ENCODE measurements around the gene BNIP3.

BNIP3 gene

DNA sequence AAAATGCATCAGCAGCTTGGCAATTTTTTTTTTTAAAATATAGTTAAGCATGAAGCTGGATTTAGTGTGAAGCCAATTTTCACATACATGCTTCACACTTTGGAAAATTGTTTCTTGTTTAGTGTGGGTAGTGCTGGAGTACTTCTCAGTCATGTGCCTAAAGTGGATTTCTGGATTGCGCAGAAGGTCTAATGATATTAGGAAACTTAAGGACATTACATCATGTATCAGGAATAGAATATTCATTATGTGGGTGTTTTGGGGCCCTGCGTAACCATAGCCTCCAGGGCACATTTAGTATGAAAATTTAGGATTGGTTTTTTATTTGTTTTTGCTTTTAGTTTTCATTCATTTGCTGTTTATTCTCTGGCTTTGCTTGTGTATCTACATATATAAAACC lies 28.8 kb upstream of the BNIP3 start:
- TF ChIP-seq, protein P1, sequence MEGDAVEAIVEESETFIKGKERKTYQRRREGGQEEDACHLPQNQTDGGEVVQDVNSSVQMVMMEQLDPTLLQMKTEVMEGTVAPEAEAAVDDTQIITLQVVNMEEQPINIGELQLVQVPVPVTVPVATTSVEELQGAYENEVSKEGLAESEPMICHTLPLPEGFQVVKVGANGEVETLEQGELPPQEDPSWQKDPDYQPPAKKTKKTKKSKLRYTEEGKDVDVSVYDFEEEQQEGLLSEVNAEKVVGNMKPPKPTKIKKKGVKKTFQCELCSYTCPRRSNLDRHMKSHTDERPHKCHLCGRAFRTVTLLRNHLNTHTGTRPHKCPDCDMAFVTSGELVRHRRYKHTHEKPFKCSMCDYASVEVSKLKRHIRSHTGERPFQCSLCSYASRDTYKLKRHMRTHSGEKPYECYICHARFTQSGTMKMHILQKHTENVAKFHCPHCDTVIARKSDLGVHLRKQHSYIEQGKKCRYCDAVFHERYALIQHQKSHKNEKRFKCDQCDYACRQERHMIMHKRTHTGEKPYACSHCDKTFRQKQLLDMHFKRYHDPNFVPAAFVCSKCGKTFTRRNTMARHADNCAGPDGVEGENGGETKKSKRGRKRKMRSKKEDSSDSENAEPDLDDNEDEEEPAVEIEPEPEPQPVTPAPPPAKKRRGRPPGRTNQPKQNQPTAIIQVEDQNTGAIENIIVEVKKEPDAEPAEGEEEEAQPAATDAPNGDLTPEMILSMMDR (IDR thresholded peaks at IDR 0.05) = no peak
- no peak for TF ChIP-seq ZFX (IDR thresholded peaks at IDR 0.05; ENCODE audit: borderline replicate concordance)
- no peak overlapping the region for H3K27ac ChIP-seq

DNA sequence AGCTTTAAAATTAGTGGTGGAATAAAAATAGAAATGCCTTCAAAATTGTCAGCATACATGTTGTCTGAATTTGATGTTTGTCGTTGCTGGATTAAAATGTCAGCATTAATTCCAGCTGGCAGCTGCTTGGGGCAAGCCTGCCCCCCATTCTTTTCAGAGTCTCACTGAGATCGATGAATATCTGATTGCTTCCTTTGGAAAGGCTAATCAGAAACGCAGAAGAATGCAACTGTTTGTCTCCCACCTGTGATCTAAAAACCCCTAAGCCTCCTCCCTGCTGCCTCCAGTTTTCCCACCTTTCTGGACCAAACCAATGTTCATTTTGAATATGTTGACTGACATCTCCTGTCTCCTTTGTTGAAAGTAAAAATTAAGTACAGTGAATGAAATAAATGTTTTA lies 27.9 kb upstream of the BNIP3 start:
- TF ChIP-seq, protein P1 (IDR thresholded peaks at IDR 0.05) = no peak
- no peak for TF ChIP-seq ZFX (IDR thresholded peaks at IDR 0.05; ENCODE audit: borderline replicate concordance)
- no peak overlapping the region for H3K27ac ChIP-seq

DNA sequence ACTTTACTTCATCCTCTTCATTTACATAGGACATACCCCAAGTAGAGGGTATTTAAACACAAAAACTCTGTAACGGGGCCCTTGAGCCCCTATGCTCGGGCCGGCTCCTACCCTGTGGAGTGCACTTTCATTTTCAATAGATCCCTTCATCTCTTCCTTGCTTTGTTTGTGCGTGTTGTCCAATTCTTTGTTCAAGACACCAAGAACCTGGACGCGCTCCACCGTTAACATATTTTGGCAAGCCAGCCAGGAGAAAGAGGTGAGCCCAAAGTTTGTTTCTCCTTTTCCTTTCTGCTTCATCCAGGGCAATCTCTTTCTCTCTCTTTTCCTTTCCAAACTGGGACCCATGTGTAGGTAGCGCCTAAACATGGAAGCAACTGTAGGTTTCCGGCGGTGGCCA lies 26.0 kb upstream of the BNIP3 start:
- no peak overlapping the region for H3K27ac ChIP-seq
- TF ChIP-seq, protein P1 (IDR thresholded peaks at IDR 0.05) = no peak
- TF ChIP-seq ZFX (IDR thresholded peaks at IDR 0.05; ENCODE audit: borderline replicate concordance) = no peak

DNA sequence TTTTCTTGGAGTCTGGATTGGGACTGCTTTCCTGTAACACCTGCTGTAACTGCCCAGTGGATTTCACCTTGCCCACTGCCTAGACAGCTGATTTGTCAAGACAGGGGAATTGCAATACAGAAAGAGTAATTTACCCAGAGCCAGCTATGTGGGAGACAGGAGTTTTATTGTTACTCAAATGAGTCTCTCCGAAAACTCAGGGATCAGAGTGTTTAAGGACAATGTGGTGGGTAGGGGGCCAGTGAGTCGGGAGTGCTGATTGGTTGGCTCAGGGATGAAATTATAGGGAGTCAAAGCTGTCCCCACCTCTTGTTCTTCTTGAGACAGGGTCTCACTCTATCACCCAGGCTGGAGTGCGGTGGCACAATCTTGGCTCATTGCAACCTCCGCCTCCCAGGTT lies 25.2 kb upstream of the BNIP3 start:
- TF ChIP-seq ZFX (IDR thresholded peaks at IDR 0.05; ENCODE audit: borderline replicate concordance) = no peak
- TF ChIP-seq, protein P1 (IDR thresholded peaks at IDR 0.05) = no peak
- H3K27ac ChIP-seq = no peak overlapping the region

DNA sequence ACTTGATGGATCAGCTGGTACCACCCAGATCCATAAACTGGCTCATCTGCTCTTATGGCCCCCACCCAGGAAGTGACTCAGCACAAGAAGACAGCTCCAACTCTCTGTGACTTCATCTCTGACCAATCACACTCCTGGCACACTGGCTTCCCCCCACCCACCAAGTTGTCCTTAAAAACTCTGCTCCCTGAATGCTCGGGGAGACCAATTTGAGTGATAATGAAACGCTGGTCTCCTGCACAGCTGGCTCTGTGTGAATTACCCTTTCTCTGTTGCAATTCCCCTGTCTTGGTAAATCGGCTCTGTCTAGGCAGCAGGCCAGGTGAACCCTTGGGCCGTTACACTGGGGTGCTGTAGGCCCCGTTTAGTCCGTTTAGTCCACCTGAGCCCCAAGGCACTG lies 23.4 kb upstream of the BNIP3 start:
- no peak overlapping the region for H3K27ac ChIP-seq
- TF ChIP-seq ZFX (IDR thresholded peaks at IDR 0.05; ENCODE audit: borderline replicate concordance) = no peak
- TF ChIP-seq, protein P1 (IDR thresholded peaks at IDR 0.05) = no peak

DNA sequence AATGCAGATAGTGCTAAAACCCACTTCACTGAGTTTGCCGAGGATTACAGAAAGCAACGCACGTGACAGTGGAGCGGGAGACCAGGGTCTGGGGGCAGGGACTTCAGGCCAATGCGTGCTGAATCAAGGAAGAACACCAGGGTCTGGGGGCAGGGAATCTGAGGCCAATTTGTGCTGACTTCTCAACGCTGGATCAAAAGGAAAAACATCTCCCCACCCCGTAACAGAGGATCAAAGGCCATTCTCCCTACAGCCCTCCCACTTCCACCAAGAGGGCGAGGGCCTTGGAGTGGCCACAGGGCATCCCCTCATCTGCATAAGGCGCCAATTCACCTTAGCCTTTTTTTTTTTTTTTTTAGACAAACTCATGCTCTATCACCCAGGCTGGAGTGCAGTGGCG lies 22.3 kb upstream of the BNIP3 start:
- TF ChIP-seq ZFX (IDR thresholded peaks at IDR 0.05; ENCODE audit: borderline replicate concordance) = no peak
- no peak overlapping the region for H3K27ac ChIP-seq

DNA sequence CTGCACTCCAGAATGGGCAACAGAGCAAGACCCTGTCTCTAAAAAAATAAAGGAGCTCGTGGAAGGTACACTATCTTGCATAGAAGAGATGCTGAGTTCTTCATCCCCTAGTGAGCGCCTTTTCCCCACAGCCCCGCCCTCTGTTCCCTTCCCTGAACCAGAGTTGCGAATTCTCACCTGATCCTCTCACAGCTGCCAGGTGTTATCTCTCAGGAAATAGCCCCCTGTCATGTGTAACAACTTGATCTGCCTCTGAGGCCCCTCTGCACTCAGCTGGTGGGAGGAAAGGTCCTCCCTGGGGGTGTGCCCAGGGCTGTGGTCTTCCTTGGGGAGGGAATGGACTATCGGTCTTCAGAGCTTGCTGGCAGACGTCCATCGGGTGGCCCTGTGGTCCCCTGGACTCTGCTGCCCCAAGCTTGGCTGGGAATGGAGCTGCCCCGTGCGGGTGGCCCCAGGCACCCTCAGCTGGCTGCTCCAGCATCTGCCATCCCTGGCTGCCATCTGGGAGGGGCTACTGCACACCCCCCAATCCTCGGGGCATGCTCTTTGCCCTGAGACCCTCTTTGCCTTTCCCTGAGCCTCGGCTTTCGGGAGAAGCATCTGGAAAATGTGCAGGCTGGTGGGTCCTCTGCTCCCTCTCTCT lies 21.7 kb upstream of the BNIP3 start:
- H3K27ac ChIP-seq = no peak overlapping the region
- no peak for TF ChIP-seq ZFX (IDR thresholded peaks at IDR 0.05; ENCODE audit: borderline replicate concordance)
- TF ChIP-seq, protein P1 (IDR thresholded peaks at IDR 0.05) = no peak

DNA sequence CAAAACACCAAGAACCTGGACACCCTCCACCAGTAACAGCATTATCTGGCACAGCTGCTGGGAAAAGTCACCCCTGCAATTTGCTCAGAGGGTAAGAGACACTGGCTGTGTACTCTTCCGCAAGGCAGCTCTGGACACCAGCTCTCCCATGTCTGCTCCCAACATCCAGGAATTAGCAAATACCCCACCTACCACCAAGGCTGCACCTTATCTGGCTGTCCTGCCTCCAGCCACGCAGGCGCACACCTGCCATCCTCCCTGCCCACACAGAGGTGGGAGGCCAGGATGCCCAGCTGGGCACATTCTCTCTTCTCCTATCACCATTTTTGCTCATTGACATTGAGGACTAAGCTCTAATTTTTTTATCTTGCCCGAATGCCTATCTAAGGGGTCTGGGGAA lies 20.3 kb upstream of the BNIP3 start:
- H3K27ac ChIP-seq = no peak overlapping the region; the same call in 1 of the 2 replicates
- TF ChIP-seq ZFX (IDR thresholded peaks at IDR 0.05; ENCODE audit: borderline replicate concordance) = no peak
- TF ChIP-seq, protein P1 (IDR thresholded peaks at IDR 0.05) = no peak
